Transverse colon (tissue), 4 donors: ENCODE data around the gene ZBTB37.

Experiments
- POLR2A ChIP-seq: fragments of 450-650 bp; IDR thresholded peaks from one replicate; pipeline ENCODE4 v1.6.1; 2016; ENCODE audit warnings: antibody characterized with exemption, mild to moderate bottlenecking, moderate library complexity
- POLR2AphosphoS5 ChIP-seq, 3 donors: sonication (generic); formaldehyde crosslinking; IDR thresholded peaks; one replicate each; pipeline ENCODE4 v1.6.1; 2016; ENCODE audit warnings: antibody characterized with exemption in 3 of 3
- TF ChIP-seq, protein P1 (sequence below), 5 experiments: fragments of 200-600 bp in 3 of 5; fragments of 450-650 bp in 2 of 5; sonication (generic) in 3 of 5; IDR thresholded peaks; 1 replicate in 2 of 5; 2 replicates in 3 of 5; pipeline ENCODE4 v1.5.1; 2016 to 2017; ENCODE audit warnings: antibody characterized with exemption in 5 of 5, inconsistent platforms in 3 of 5, mild to moderate bottlenecking in 2 of 5, moderate library complexity in 1 of 5

- TF ChIP-seq POLR2A (no peak), POLR2AphosphoS5 (IDR thresholded peaks at IDR 0.05) (no peak)
- TF ChIP-seq, protein P1, sequence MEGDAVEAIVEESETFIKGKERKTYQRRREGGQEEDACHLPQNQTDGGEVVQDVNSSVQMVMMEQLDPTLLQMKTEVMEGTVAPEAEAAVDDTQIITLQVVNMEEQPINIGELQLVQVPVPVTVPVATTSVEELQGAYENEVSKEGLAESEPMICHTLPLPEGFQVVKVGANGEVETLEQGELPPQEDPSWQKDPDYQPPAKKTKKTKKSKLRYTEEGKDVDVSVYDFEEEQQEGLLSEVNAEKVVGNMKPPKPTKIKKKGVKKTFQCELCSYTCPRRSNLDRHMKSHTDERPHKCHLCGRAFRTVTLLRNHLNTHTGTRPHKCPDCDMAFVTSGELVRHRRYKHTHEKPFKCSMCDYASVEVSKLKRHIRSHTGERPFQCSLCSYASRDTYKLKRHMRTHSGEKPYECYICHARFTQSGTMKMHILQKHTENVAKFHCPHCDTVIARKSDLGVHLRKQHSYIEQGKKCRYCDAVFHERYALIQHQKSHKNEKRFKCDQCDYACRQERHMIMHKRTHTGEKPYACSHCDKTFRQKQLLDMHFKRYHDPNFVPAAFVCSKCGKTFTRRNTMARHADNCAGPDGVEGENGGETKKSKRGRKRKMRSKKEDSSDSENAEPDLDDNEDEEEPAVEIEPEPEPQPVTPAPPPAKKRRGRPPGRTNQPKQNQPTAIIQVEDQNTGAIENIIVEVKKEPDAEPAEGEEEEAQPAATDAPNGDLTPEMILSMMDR (IDR thresholded peaks at IDR 0.05): no peak
These were observed 49.7 kb upstream of the ZBTB37 start for GRCh38 chr1:173818459-173818858.
